ENCODE data around the gene PPP2R3A.
A peak's percentile ranks its signal among the peaks of the same experiment; 100 is the strongest.
"Not testable (repeated sequence)": the region's sequence is repeated elsewhere in the genome, so short reads cannot be mapped to it uniquely, and the experiment has no call there.

PPP2R3A gene

GRCh38 chr3:135965506-135966270 lies at the start of gene PPP2R3A:
TSS of gene PPP2R3A (plus strand) at chr3:135965728. CDS start at chr3:136001499, 35,771 bp downstream.
- DNase-seq (ENCODE audit: low read depth), result peak; percentile 52

- DNase-seq (ENCODE audit: low read depth), result no peak
Observed at GRCh38 chr3:135916310-135916709, 49.2 kb upstream of the PPP2R3A start.

GRCh38 chr3:135917076-135917475 lies 48.5 kb upstream of the PPP2R3A start:
- no peak for DNase-seq (ENCODE audit: low read depth)

GRCh38 chr3:135917927-135918597 lies 47.5 kb upstream of the PPP2R3A start:
- DNase-seq (ENCODE audit: low read depth), result no peak

- DNase-seq (ENCODE audit: low read depth), result no peak
Observed at GRCh38 chr3:135918600-135918999, 46.9 kb upstream of the PPP2R3A start.

- DNase-seq (ENCODE audit: low read depth), result no peak
Observed at GRCh38 chr3:135920275-135920674, 45.3 kb upstream of the PPP2R3A start.

GRCh38 chr3:135922903-135923250 lies 42.7 kb upstream of the PPP2R3A start:
- DNase-seq (ENCODE audit: low read depth), result no peak

- no peak for DNase-seq (ENCODE audit: low read depth)
Observed at GRCh38 chr3:135924506-135924905, 41.0 kb upstream of the PPP2R3A start.

GRCh38 chr3:135926664-135927063 lies 38.9 kb upstream of the PPP2R3A start:
- no peak for DNase-seq (ENCODE audit: low read depth)

- no peak for DNase-seq (ENCODE audit: low read depth)
Observed at GRCh38 chr3:135927155-135927554, 38.4 kb upstream of the PPP2R3A start.

GRCh38 chr3:135929670-135930069 lies 35.9 kb upstream of the PPP2R3A start:
- DNase-seq (ENCODE audit: low read depth), result no peak

GRCh38 chr3:135930255-135930654 lies 35.3 kb upstream of the PPP2R3A start:
- no peak for DNase-seq (ENCODE audit: low read depth)

- DNase-seq (ENCODE audit: low read depth), result not testable (repeated sequence)
Observed at GRCh38 chr3:135935171-135935570, 30.4 kb upstream of the PPP2R3A start.

- DNase-seq (ENCODE audit: low read depth), result not testable (repeated sequence)
Observed at GRCh38 chr3:135937766-135938165, 27.8 kb upstream of the PPP2R3A start.

GRCh38 chr3:135944831-135945230 lies 20.7 kb upstream of the PPP2R3A start:
- no peak for DNase-seq (ENCODE audit: low read depth)

GRCh38 chr3:135950941-135951340 lies 14.6 kb upstream of the PPP2R3A start:
- DNase-seq (ENCODE audit: low read depth), result no peak

- DNase-seq (ENCODE audit: low read depth), result no peak
Observed at GRCh38 chr3:135964160-135964955, 1.2 kb upstream of the PPP2R3A start.

- DNase-seq (ENCODE audit: low read depth), result no peak
Observed at GRCh38 chr3:135965129-135965505, 411 bp upstream of the PPP2R3A start.

- DNase-seq (ENCODE audit: low read depth), result no peak
Observed at GRCh38 chr3:135966271-135966961, 888 bp downstream of the PPP2R3A start.

- no peak for DNase-seq (ENCODE audit: low read depth)
Observed at GRCh38 chr3:135966962-135967274, 1.4 kb downstream of the PPP2R3A start.

- DNase-seq (ENCODE audit: low read depth), result no peak
Observed at GRCh38 chr3:135967867-135968266, 2.3 kb downstream of the PPP2R3A start.

- DNase-seq (ENCODE audit: low read depth), result no peak
Observed at GRCh38 chr3:135970506-135971116, 5.1 kb downstream of the PPP2R3A start.

Measured in HS-27A (cell line).